HG03139 (cell line): ENCODE measurements around the gene UPF2.

Source experiments
- ATAC-seq: cut with Tn5 transposase; IDR thresholded peaks from one replicate; pipeline ENCODE4 v1.9.1; 2021; ENCODE audit not compliant: unreplicated experiment

The UPF2 gene

GRCh38 chr10:11886851-11887250, 155.8 kb downstream of the UPF2 start:
- no peak for ATAC-seq

- ATAC-seq = no peak
Observed at GRCh38 chr10:11886138-11886474, 156.5 kb downstream of the UPF2 start.

- ATAC-seq = no peak
Observed at GRCh38 chr10:11885437-11886137, 157.0 kb downstream of the UPF2 start.

GRCh38 chr10:11884706-11885423, 157.7 kb downstream of the UPF2 start:
- no peak for ATAC-seq

- ATAC-seq = no peak
Observed at GRCh38 chr10:11882646-11883375, 159.8 kb downstream of the UPF2 start.

- no peak for ATAC-seq
Observed at GRCh38 chr10:11881477-11882417, 160.9 kb downstream of the UPF2 start.

- no peak for ATAC-seq
Observed at GRCh38 chr10:11881030-11881476, 161.6 kb downstream of the UPF2 start.

GRCh38 chr10:11880151-11881029, 162.2 kb downstream of the UPF2 start:
- no peak for ATAC-seq

- no peak for ATAC-seq
Observed at GRCh38 chr10:11879387-11880094, 163.1 kb downstream of the UPF2 start.

- ATAC-seq = no peak
Observed at GRCh38 chr10:11878776-11879175, 163.8 kb downstream of the UPF2 start.

- ATAC-seq = no peak
Observed at GRCh38 chr10:11877591-11877905, 165.1 kb downstream of the UPF2 start.

- ATAC-seq = no peak
Observed at GRCh38 chr10:11876805-11877590, 165.6 kb downstream of the UPF2 start.

- no peak for ATAC-seq
Observed at GRCh38 chr10:11876324-11876723, 166.3 kb downstream of the UPF2 start.

- ATAC-seq = no peak
Observed at GRCh38 chr10:11875494-11876281, 166.9 kb downstream of the UPF2 start.

GRCh38 chr10:11874568-11875493, 167.8 kb downstream of the UPF2 start:
- no peak for ATAC-seq

GRCh38 chr10:11871466-11871865, 171.1 kb downstream of the UPF2 start:
- no peak for ATAC-seq

GRCh38 chr10:11870900-11871400, 171.7 kb downstream of the UPF2 start:
- ATAC-seq = no peak
